Hematopoietic multipotent progenitor cell treated with erythropoietin and hydrocortisone succinate and interleukin-3 and kit ligand, for 4 days (in vitro differentiated cells): ENCODE data around the gene PLCD1.
"Not testable (repeated sequence)": the region's sequence is repeated elsewhere in the genome, so short reads cannot be mapped to it uniquely, and the experiment has no call there.

ENCODE experiments used
- DNase-seq: peaks from one replicate; pipeline ENCODE4 v3.0.0-alpha.2; 2015

The PLCD1 gene

DNA sequence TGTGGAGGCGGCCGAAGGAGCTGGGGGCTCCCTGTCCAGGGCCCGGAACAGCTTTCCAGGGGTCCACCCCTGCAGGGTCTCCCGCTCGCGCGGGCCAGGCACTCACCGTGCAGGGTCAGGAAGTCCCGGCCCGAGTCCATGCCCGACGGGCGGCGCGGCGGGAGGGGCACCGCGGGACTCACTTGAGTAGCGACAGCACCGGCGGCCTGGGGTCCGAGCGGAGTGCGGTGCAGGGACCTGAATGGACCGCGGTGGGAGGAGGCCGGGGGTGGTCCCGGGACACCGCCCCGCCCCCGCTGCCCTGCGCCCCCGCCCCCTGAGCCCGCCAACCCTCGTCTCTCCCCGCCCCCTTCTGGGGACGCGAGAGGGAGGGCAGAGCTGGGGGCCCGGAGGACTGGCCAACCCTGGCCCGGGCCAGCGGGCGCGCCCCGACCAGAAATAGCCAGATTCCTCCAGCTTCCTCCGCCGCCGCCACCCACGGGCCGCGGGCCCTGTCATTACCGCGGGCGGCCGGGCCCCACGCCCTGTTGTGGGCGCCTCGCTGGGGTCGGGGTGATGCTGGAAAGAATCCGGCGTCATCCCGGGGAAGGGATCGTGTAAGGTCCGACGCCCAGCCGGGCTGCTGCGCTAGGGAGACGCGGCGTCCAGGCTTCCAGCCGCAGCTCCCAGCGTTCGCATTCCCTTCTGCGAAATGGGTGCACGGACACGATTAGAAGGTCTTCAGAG lies at the start of gene PLCD1:
Gene PLCD1, minus strand, starts transcription at position 243 of the 726 bp plus-strand sequence. Its CDS starts 103 bp downstream, at position 140.
- peak; percentile 22 for DNase-seq

DNA sequence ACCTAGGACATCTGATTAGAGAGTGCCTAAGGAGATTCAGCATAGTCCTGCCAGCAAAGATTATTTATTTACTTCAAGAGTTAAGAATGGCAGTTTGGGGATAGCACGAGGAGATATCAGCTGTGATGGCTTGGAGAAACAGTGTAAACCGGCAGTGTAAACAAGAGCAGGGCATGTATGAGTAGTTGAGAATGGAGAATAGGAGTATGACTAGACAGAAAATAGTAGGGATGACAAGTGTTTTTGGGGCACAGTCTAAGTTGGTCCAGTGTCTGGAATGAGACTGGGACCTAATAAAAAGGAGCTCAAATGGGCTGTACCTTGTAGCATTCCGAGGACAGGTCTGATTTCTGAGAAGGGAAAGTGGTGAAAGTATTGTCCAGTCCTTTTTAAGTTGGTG lies 47.6 kb upstream of the PLCD1 start:
- not testable (repeated sequence) for DNase-seq

DNA sequence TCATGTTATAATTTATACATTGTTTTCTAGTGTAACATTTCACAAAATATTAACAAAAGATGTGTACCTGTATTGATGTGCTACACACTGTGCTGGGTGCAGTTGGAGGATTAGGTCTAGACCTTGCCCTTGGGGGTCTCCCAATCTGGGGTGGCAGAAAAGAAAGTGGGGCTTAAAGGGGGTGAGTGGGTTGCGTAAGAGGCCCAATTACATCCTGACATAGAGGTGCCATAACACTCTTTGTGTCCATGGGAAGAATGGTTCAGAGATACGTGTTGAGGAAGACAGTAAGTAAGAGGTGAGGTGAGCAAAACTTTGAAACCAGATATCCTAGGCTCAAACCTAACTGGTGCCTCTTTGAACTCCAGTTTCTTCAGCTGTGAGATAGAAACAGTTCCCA lies 40.6 kb upstream of the PLCD1 start:
- DNase-seq, result no peak

DNA sequence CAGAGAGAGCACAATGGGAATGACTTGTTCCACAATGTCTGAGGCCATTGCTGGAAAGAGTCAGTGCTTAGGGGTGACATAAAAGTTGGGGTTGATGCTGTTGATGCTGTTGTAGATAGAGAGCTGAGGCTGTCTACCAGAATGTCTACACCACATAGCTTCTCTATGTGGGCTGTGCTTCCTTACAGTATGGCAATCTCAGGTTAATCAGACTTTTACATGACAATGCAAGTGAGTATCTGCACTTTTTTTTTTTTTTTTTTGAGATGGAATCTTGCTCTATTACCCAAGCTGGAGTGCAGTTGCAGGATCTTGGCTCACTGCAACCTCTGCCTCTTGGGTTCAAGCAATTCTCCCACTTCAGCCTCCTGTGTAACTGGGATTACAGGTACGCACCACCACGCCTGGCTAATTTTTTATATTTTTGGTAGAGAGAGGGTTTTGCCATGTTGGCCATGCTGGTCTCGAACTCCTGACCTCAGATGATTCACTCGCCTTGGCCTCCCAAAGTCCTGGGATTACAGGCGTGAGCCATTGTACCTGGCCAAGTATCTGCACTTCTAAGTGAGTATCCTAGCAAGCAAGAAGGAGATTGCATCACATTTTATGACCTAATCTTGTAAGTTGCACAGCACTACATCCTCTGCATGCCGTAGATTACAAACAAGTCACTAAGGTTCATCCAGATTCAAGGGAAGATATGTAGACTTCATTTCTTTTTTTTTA lies 38.2 kb upstream of the PLCD1 start:
- DNase-seq, result peak; percentile 41

DNA sequence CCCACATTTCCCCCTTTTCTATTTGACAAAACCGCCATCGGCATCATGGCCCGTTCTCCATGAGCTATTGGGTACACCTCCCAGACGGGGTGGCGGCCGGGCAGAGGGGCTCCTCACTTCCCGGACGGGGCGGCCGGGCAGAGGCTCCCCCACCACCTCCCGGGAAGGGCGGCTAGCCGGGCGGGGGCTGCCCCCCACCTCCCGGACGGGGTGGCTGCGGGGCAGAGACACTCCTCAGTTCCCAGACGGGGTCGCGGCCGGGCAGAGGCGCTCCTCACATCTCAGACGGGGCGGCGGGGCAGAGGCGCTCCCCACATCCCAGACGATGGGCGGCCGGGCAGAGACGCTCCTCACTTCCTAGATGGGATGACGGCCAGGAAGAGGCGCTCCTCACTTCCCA lies 35.0 kb upstream of the PLCD1 start:
- DNase-seq, result not testable (repeated sequence)

DNA sequence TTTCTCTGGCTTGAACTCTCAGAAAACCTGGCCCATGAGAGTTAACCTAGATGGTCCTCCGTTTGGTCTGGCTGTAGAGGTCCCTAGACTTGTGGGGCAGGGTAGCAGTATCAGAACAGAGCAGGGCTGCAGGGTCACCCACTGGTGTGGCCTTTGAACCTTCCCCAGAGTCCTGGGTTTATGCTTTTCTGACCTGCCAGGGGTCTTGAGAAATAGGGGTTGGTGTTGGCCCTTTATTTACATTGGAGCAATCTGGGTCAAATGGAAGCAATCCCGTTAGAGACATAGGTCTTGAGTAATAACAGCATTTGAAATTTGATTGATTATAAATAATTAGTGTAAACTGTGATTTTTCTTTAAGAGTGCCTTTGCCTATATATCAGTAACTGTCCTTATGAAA lies 33.4 kb upstream of the PLCD1 start:
- DNase-seq, result no peak

DNA sequence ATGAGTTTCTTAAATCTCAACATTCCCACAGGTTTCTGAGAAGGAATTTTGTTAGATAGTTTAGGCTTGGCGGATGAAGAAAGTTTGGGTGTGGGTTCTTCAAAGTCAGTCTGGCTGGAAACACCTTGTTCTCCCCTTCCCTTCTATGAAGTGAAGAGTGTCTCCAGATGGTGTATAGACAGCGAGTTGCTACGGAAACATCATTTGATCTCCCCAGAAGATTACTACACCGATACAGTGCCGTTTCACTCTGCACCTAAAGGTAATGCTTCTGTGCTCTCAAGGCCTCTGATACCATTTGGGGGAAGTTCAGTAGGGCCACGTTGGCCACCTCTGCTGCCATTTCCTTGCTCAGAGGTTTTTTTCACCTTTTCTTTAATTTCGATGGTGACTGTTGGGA lies 30.1 kb upstream of the PLCD1 start:
- no peak for DNase-seq

DNA sequence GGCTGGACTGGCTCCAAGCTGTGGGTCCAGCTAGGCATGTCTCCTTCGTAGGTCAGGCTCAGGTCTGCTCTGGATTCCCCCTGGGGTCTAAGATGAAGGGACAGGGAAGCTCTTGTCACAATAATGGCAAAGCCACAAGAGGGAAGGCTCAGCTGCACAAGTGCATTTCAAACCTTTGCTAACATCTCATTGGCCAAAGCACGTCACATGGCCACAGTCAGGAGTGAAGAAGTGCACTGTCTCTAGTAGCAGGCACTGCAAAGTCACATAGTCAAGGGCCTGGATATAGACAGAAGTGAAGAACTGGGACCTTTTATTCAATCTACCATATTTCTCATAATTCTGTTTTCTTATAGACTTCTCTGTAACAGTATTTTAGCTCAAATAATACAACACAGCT lies 29.7 kb upstream of the PLCD1 start:
- no peak for DNase-seq

DNA sequence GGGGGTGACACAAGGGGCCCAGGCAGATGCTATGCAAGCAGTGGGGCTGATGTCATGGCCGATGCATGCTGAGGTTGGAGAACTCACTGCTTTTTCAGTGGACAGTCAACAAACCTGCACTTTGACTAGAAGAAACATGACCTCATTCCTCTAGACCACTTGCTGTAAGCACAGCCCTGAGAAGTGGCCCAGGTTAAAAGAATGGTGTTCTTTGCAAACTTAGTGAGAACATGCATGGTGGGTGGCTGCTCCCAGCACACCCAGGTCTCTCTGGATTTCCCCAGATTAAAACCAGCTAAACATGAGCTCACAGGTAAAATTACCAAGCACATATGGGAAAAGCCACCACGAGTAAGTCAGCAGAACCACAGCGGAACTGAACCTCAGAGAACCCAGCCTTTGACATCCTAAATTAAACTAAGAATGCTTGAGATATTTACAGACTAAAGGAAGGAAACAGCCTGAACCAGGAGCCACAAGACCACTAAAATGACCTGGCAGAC lies 25.1 kb upstream of the PLCD1 start:
- DNase-seq, result no peak

DNA sequence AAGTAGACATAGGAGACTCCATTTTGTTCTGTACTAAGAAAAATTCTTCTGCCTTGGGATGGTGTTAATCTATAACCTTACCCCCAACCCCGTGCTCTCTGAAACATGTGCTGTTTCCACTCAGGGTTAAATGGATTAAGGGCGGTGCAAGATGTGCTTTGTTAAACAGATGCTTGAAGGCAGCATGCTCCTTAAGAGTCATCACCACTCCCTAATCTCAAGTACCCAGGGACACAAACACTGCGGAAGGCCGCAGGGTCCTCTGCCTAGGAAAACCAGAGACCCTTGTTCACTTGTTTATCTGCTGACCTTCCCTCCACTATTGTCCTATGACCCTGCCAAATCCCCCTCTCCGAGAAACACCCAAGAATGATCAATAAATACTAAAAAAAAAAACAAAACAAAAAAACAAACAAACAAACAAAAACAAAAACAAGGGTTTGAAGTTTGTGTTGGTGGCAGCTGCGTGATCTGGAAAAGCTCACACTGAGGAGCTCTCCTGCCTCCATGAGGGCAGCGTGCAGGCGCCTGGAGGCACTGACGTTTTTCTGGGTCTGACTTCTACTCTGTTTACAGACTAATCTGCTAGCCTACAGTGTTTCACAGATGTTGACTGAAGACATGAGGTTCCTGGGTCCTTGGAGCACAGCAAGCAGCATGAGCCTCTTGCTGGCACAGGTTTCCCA lies 24.5 kb upstream of the PLCD1 start:
- not testable (repeated sequence) for DNase-seq

DNA sequence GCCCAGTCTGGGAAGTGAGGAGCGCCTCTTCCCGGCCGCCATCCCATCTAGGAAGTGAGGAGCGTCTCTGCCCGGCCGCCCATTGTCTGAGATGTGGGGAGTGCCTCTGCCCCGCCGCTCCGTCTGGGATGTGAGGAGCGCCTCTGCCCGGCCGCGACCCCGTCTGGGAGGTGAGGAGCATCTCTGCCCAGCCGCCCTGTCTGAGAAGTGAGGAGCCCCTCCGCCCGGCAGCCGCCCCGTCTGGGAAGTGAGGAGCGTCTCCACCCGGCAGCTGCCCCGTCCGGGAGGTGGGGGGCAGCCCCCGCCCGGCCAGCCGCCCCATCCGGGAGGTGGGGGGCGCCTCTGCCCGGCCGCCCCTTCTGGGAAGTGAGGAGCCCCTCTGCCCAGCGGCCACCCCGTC lies 23.8 kb upstream of the PLCD1 start:
- DNase-seq, result not testable (repeated sequence)

DNA sequence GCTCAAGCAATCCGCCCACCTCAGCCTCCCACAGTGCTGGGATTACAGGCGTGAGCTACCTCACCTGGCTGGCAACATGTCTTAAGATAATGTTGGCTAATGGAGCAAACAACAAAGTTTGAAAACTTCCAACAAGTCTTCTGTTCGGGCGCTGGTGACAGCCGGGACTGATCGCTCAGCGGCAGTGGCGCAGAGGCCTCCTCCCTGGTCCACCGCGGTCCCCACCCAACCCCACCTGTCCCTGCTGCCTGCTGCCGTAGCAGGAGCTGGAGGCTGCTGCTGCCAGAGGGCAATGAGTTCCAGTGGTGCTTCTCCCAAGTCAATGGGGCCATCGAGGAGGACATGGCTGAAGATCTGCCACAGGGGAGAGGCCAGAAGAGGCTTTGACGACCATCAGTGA lies 21.7 kb upstream of the PLCD1 start:
- no peak for DNase-seq

DNA sequence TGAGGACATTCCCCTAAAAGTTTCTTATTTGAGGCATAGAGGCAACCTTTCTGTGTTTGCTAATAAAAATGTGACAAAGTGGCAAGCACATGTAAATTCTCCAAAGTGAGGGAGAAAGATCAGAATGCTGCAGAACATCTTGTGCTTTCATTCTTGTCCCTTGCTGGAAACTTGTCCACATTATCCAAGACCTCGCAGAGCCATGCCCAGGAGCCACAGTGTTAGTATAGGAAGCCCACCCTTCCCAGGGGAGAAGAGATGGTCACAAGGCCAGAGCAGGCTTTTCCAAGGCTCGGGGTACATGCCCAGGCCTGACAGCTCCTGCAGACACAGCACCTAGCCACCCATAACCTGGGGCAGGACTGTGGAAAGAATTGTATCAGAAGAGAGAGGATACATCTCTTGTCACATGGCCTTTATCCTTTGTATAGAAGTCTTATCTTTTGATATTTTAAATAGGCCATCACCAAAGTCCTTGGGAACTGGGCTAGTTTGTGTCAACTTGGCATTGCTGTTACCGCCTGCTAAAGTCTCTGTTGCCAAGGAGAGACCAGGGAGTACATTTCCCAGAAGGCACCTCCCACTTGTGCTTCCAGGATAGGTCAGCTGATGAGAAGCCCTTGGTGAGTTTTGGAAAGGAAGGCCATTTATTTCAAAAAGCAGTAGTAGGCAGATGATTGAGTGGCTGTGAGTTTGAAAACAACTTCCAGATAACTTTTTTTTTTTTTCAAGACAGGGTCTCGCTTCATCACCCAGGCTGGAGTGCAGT lies 20.1 kb upstream of the PLCD1 start:
- DNase-seq, result no peak

DNA sequence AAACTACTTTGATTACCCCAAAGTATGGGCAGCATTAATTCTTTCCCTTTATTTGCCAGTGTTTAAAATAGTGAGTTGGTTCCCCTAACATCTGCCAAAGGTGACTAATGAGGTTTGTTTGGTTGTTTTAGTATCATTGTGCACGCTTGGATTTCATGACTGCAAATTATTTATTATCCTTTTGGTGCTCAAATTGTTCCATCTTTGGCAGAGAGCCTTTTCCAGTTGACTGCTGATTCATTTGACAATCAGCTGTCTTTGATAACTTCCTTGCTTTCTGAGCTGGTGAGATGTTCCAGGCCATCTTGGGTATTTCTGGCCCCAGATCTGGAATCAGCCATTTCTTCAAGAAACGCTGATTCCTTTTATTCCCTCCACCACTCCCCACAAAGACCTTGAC lies 18.5 kb upstream of the PLCD1 start:
- DNase-seq, result no peak

DNA sequence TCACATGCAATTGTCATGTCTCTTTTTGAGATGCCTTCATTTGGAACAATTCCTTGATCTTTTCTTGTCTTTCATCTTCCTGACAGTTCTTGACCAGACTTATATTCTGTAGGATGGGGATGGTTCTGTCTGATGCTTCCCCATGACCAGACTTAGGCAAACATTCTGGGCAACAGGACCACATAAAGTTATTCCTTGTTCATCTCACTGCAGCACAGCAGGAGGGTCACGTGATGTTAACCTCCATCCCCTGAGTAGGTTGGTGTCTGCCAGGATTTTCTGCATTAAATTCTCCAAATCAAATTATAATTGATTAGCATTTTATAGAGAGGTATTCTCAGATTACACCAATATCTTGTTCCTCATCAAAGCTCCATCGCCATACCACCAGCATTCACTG lies 17.4 kb upstream of the PLCD1 start:
- no peak for DNase-seq

DNA sequence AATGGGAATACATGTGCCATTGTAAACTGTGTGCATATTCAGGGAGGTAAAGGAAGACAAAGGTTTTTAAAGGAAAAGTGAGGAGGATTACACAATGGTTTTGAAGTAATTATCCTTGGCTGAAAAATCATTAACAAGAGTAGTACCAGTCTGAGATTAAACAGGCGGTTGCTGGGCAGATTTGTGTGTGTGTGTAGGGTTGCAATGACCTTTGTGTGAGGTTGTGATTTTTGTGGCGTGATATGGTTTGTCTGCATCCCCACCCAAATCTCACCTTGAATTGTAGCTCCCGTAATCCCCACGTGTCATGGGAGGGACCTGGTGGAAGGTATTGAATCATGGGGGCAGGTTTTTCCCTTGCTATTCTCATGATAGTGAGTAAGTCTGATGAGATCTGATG lies 16.6 kb upstream of the PLCD1 start:
- DNase-seq, result no peak

DNA sequence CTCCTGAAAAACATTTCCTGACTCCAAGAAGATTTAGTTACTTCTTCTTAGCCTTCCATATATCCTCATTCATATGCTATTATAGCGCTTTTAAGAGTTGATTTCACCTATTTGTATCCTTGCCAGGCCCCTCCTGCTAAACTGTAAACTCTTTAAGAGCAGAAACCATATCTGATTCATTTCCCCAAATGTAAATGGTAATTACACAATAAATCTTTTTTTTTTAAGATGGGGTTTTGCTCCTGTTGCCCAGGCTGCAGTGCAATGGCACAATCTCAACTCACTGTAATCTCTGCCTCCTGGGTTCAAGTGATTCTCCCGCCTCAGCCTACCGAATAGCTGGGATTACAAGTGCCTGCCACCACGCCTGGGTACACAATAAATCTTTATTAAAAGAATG lies 14.0 kb upstream of the PLCD1 start:
- no peak for DNase-seq

DNA sequence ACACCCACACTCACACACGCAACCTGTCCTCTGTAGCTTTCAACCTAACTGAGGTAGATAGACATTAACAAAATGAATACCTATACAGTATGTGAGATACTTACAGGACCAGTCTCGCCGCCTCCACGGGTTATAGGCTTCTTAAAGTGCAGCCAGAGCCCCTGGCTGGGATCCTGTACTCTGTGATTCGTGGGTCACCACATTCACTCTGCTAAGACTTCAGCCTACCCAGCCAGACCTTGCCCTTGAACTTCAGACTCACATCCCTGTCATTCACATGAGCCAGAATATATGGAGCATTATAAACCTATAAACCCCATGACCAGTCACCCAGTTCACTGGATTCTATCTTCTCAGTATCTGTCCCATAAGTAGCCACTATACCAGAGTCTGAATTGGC lies 11.0 kb upstream of the PLCD1 start:
- DNase-seq, result no peak

DNA sequence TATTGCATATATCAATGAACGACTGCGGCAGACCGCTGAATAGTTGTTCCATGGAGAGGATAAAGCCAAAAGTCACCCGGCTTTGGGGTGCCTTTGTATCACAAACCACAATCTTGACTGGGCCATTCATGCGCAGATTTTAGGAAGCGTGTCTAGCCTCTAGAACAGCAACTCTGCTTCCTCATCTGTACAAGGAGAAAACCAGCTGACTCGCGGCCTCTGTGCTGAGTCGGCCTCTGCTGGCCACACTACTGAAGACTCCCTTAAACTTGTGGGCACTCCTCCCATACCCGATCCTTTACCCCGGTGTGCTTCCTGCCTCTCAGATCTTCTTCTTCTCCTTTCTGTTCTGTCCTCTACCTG lies 10.4 kb upstream of the PLCD1 start:
- DNase-seq, result peak; percentile 91

DNA sequence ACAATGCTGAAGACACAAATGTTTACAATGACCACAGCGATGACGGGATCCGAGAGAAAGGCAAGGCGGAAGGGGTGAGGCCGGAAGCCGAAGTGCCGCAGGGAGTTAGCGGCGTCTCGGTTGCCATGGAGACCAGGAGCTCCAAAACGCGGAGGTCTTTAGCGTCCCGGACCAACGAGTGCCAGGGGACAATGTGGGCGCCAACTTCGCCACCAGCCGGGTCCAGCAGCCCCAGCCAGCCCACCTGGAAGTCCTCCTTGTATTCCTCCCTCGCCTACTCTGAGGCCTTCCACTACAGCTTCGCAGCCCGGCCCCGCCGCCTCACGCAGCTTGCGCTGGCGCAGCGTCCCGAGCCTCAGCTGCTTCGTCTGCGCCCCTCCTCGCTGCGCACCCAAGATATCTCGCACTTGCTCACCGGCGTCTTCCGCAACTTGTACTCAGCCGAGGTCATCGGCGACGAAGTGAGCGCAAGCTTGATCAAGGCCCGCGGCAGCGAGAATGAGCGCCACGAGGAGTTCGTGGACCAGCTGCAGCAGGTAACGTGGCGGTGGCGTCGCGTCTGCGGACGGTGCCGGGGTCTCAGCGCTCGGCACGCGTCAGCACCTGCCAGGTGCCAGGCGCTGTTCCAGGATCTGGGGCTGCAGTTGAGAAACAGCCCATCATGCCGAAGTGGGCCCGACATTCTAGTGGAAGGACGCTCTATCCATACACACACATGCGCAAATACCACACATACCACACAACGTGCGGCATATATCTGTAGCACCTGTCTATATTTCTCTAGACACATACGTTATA lies 9.9 kb upstream of the PLCD1 start, which contains the start of gene DLEC1:
Gene DLEC1, plus strand, starts transcription at position 108 of the 798 bp plus-strand sequence. Its CDS starts 18 bp downstream, at position 126.
- DNase-seq, result peak; percentile 88

DNA sequence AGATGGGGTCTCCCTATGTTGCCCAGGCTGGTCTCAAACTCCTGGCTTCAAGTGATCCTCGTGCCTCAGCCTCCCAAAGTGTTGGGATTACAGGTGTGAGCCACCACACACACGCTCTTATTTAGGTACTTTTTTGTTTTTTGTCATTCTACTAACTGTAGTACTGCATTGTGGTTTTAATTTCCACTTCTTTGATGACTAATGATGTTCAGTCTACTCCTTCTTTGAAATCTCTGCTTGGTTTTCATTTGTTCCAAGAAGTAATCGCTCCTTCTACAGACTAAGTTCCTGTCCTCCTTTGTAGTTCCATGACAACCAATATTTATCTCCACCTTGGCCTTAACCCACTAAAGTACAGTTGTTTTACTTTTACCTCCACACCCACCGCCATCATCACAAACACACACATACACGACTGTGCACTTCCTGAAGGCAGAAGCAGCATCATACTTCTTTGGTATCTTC lies 9.0 kb upstream of the PLCD1 start:
- peak; percentile 27 for DNase-seq

DNA sequence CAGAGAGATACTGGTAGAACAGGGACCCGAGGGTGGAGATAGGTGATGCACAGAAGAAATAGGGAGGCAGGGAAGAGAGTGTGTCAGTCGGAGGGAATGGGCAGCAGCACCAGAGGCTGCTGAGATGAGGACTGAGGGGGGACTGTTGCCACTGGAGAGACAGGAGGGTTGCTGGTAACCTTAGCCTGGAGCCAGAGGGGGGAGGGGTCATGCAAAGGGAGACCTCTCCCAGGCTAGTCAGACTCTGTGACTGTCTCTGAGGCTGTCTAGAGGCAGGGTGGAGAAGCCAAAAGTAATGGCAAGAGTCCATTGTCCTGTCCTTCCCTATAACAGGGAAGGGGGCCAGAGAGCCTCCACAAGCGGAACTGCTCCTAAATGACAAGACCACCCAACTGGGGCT lies 7.5 kb upstream of the PLCD1 start:
- DNase-seq, result no peak
